Measurements from ENCODE around the gene DLEC1. TPM values are rescaled to one million over a fixed set of nuclear protein-coding genes. Genes with fewer than 3 reads are reported as not detected.

DLEC1 gene
- total RNA-seq, 2 experiments from 2014 or later, result 0.20 to 0.36 TPM

- TF ChIP-seq CTCF (IDR thresholded peaks at IDR 0.05), result no peak
- intact Hi-C loops (cut with micrococcal nuclease), result no loop called here
- Mint-ChIP-seq H3K27me3 (no peaks in the 10 kb centered on the region), H3K27ac (peak overlapping the region; percentile 70), H3K36me3 (ENCODE audit: low read depth) (peaks cover 32% of the 10 kb centered on the region), H3K4me3 (no peak overlapping the region), H3K9me3 (no peaks in the 10 kb centered on the region), H3K4me1 (ENCODE audit: low read depth) (peaks cover 71% of the 10 kb centered on the region)
- ATAC-seq, result no peak
- no peak for DNase-seq
- CTCF ChIA-PET, result no interaction called here
- POLR2A ChIA-PET, result interaction anchor here (0.8 kb wide), 1 partner anchor 11 kb away, joined by 3 read pairs; no protein-coding TSS in a partner anchor
Observed at GRCh38 chr3:38169027-38169317, 130.0 kb downstream of the DLEC1 start.

DNA sequence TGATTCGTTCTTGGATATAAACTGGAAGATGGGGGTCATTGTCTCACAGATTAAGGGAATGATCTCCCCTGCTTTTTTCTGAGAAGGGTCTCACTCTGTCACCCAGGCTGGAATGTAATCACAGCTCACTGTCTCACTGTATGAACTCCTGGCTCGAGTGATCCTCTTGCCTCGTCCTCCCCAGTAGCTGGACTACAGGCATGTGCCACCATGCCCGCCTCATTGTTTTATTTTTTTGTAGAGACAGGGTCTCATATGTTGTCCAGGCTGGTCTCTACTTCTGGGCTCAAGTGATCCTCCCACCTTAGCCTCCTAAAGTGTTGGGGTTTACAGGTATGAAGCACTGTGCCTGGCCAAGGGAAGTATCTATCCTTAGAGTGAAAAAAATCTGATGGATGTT, 131.7 kb downstream of the DLEC1 start:
- Mint-ChIP-seq H3K4me3 (no peak overlapping the region), H3K27me3 (no peaks in the 10 kb centered on the region), H3K9me3 (no peaks in the 10 kb centered on the region), H3K36me3 (ENCODE audit: low read depth) (peaks cover 27% of the 10 kb centered on the region), H3K27ac (no peak overlapping the region), H3K4me1 (ENCODE audit: low read depth) (peaks cover 77% of the 10 kb centered on the region)
- CTCF ChIA-PET, result interaction anchor here (0.9 to 1.5 kb wide), 5 partner anchors 11 to 51 kb away, joined by 3 to 4 read pairs (median 3); partner anchors contain the start of gene ACAA1
- intact Hi-C loops (cut with micrococcal nuclease), result no loop called here
- TF ChIP-seq CTCF (IDR thresholded peaks at IDR 0.05), result no peak
- POLR2A ChIA-PET, result interaction anchor here (1.7 to 2.4 kb wide), 2 partner anchors 28 to 34 kb away, joined by 7 to 8 read pairs; partner anchors contain the start of gene ACAA1
- DNase-seq, result no peak
- no peak for ATAC-seq

DNA sequence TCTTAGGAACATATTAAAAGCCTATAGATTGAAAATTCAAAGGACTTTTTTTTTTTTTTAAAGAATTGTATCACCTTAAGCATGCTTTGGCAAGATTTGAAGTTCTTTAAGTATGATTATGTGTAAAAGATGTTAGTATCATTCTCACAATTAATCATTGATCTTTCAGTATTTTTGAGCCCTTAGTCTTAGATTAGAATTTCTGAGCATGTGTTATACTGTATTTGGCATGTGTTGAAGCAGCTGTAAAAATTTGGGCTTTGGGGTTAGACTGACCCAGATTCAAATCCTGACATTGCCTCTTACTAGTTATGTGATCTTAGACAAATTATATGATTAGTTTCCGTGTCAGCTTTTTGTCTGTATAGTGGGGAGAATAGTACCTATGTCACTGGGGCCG, 132.6 kb downstream of the DLEC1 start:
- CTCF ChIA-PET, result interaction anchor here (0.7 to 1.5 kb wide), 6 partner anchors 10 to 204 kb away, joined by 3 to 4 read pairs (median 4); partner anchors contain the start of gene ACAA1
- Mint-ChIP-seq H3K27me3 (no peaks in the 10 kb centered on the region), H3K4me1 (ENCODE audit: low read depth) (peaks cover 78% of the 10 kb centered on the region), H3K36me3 (ENCODE audit: low read depth) (peaks cover 21% of the 10 kb centered on the region), H3K27ac (no peak overlapping the region), H3K4me3 (no peak overlapping the region), H3K9me3 (no peaks in the 10 kb centered on the region)
- POLR2A ChIA-PET, result interaction anchor here (0.6 to 2.4 kb wide), 3 partner anchors 29 to 325 kb away, joined by 4 to 8 read pairs (median 7); partner anchors contain the start of gene ACAA1
- DNase-seq (no peak), ATAC-seq (no peak)
- TF ChIP-seq CTCF (IDR thresholded peaks at IDR 0.05), result no peak
- intact Hi-C loops (cut with micrococcal nuclease), result no loop called here

Other genes with a start within 250 kb of the DLEC1 start
- 1 to 10 TPM; 1.2 to 1.7 TPM for gene CTDSPL, start 177.3 kb upstream of the DLEC1 start, total RNA-seq
- 10 to 100 TPM; 11.4 to 11.7 TPM for gene VILL, start 48.4 kb upstream of the DLEC1 start, total RNA-seq
- gene PLCD1, start 9.6 kb upstream of the DLEC1 start, total RNA-seq, result 1 to 10 TPM; 6.2 to 8.2 TPM
- 10 to 100 TPM; 70.1 to 72.0 TPM for gene ACAA1, start 97.9 kb downstream of the DLEC1 start, total RNA-seq
- gene MYD88, start 99.5 kb downstream of the DLEC1 start, total RNA-seq, result 10 to 100 TPM; 29.3 to 31.8 TPM
- gene OXSR1, start 126.3 kb downstream of the DLEC1 start, total RNA-seq, result 10 to 100 TPM; 56.5 to 57.9 TPM
- under 1 TPM; 0.18 to 0.31 TPM for gene SLC22A13, start 226.6 kb downstream of the DLEC1 start, total RNA-seq
- not detected for gene SLC22A14, start 243.1 kb downstream of the DLEC1 start, total RNA-seq

All from activated CD8-positive, alpha-beta T cell treated with anti-CD3 and anti-CD28 coated beads for 36 hours (primary cell).